Fibroblast of villous mesenchyme (primary cell): Measurements from ENCODE around the gene TMEM168. TPM values are rescaled to one million over a fixed set of nuclear protein-coding genes. Genes with fewer than 3 reads are reported as not detected.
"Not testable (repeated sequence)": the region's sequence is repeated elsewhere in the genome, so short reads cannot be mapped to it uniquely, and the experiment has no call there.

ENCODE experiments used
- DNase-seq: peaks from one replicate; pipeline ENCODE4 v3.0.0-alpha.2; 2010; ENCODE audit warnings: low read depth
- H3K4me3 ChIP-seq: 2 replicates; pipeline ENCODE4 v1.5.1; 2011; ENCODE audit warnings: low read depth, mild to moderate bottlenecking, low read length
- total RNA-seq: library from RNA; depleted of rRNA; stranded (reverse); fragments of >200 nt; gene quantifications from 2 replicates; pipeline ENCODE4 v1.2.3, GENCODE V29; 2012
- TF ChIP-seq, protein P1 (sequence below): IDR thresholded peaks from 2 replicates; pipeline ENCODE4 v1.5.1; 2012; ENCODE audit warnings: low read depth, mild to moderate bottlenecking, low read length; ENCODE audit not compliant: insufficient read depth

TMEM168 gene
- total RNA-seq, 1 donor: 21.2 TPM

DNA sequence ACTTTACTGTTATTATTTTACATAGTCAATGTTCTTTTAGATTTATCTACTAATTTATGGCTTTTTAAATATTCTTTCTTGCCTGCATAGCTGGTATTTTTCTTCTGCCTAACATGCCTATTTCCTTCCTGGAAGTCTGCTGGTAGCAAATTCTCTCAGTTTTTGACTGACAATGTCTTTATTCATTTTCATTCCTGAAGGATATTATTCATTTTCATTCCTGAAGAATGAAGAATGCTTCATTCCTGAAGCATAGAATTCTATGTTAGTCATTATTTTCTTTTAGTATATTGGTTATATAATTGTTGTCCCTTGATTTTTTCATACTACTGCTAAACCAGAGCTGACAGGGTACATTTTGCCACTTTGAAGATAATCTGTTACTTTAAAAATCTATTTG is 41.8 kb downstream of the TMEM168 start:
- H3K4me3 ChIP-seq: no peak overlapping the region
- DNase-seq: no peak
- TF ChIP-seq, protein P1, sequence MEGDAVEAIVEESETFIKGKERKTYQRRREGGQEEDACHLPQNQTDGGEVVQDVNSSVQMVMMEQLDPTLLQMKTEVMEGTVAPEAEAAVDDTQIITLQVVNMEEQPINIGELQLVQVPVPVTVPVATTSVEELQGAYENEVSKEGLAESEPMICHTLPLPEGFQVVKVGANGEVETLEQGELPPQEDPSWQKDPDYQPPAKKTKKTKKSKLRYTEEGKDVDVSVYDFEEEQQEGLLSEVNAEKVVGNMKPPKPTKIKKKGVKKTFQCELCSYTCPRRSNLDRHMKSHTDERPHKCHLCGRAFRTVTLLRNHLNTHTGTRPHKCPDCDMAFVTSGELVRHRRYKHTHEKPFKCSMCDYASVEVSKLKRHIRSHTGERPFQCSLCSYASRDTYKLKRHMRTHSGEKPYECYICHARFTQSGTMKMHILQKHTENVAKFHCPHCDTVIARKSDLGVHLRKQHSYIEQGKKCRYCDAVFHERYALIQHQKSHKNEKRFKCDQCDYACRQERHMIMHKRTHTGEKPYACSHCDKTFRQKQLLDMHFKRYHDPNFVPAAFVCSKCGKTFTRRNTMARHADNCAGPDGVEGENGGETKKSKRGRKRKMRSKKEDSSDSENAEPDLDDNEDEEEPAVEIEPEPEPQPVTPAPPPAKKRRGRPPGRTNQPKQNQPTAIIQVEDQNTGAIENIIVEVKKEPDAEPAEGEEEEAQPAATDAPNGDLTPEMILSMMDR: no peak

DNA sequence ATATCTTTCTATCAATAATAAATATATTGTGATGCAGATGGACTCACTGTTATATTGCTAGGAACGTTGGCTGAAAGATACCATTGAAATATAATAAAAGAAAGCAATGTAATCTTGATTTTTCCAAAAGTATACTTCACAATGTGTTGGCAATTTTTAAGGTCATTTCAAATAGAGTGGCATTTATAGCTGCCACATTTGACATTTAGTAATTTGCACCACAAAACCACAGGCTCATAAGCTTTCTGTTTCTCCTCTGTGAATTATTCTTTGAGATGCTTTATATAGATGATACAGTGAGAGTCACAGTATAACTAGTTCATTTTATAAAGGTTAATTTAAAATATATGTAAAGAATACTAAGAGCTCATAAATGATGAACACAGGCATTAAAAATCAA is 44.6 kb downstream of the TMEM168 start:
- DNase-seq: no peak

DNA sequence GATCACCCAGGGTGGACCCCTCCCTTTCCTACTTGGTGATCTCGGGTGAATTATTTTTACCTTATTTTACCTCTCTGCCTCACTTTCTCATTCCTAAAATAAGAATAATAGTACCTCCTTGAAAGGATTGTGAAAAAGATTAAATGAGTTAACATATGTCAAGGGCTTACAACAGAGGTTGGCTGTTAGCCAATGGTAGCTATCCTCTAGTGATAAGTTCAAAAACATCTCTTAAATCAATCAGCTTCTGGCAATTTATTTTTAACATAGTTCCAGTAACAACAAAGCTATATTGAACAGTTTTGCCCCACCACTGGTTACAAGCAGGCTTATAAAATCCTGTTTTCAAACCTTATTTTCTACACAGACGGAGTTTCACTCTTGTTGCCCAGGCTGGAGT is 45.4 kb downstream of the TMEM168 start:
- DNase-seq: no peak
- no peak overlapping the region for H3K4me3 ChIP-seq
- TF ChIP-seq, protein P1: no peak

More for the DNA sequence above, 44.6 kb downstream of the TMEM168 start:
- TF ChIP-seq, protein P1: no peak
- no peak overlapping the region for H3K4me3 ChIP-seq

DNA sequence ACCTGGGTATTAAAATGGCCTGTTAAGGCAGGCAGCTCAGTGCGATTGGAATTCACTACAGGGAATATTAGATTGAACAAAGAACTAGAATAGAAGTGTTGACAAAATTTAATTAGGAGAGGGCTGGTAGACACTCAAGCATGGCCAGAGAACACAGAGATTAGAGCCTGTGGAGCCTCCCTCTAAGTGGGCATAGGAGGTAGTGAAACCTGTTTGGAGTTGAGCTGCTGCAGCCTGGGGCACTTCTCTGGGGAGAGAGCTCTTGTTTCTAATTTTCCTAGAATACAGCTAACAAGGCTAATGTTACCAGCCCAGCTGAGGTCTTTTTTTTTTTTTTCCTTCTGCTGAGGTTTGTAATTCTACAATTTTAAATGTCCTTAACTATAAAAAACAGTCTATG is 46.4 kb downstream of the TMEM168 start:
- DNase-seq: no peak
- no peak overlapping the region for H3K4me3 ChIP-seq

DNA sequence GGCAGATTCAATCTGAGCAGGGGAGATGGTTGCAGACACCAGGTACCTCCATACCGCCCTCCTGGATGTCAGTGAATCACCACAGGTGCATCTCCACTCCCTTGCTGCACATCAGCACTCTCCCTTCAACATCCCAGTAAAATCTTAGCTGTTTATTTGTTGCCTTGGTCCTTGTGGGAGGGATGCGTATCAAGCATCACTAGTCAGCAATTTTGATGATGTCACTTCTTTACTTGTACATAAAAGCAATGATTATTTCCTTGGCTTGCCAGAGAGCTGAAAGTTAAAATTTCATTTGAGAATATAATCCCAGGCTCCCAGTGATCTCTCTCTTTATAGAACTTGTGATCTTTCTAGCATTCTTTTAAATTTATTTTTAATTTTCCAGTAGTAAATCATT is 49.5 kb downstream of the TMEM168 start:
- DNase-seq: no peak
- H3K4me3 ChIP-seq: no peak overlapping the region
- TF ChIP-seq, protein P1: no peak

More for the DNA sequence above, 46.4 kb downstream of the TMEM168 start:
- TF ChIP-seq, protein P1: no peak

DNA sequence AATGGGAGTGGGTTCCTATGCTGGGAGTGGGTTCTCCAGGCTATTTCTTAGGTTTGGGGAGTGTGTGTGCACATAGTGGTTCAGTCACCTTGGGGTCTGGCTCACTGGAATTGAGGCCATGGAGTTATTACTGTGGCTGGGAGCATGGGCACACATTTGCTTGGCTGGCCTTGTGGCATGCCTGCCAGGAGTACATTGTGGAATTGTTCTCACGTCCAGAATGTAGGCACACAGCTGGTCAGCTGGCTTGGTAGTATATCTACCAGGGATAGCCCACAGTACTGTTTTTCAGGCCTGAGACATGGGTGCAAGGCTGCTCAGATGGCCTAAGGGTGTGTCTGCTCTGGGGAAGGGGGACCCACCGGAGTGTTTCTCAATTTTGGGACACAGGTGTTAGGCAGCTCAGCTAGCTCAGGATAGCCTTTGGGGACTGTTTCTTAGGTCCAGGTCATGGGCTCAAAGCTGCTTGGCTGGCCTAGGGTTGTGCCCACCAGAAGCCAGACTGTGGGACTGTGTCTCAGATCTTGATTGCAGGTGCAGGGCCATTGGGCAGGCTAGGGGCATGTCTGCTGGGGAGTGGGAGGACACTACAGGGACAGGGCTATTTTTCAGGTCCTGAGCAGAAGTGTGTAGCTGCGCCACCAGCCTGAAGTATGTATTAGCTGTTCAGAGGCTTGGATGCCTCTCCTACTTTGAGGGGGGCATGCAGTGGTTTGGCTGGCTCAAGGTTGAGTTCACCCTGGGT is 50.6 kb downstream of the TMEM168 start:
- no peak for DNase-seq
- no peak overlapping the region for H3K4me3 ChIP-seq
- TF ChIP-seq, protein P1: no peak

DNA sequence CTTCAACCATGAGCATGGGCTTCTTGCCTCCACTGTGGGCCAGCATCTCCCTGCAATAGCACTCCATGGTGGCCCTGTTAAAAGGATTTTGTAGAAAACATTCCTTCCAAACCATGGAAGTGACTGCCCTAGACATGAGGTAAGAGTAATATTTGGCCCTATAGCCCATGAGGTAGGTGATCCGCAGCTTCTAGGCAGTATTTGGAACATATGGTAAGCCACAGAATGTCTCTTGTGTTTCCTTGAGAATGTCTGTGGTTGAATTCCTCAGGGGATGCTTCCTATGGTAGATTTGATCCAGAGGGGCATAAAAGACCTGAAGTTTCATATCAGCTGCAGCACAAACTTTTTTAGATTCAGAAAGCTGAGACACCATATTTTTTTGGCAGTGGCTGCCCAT is 54.9 kb downstream of the TMEM168 start:
- H3K4me3 ChIP-seq: no peak overlapping the region
- no peak for DNase-seq
- TF ChIP-seq, protein P1: no peak

DNA sequence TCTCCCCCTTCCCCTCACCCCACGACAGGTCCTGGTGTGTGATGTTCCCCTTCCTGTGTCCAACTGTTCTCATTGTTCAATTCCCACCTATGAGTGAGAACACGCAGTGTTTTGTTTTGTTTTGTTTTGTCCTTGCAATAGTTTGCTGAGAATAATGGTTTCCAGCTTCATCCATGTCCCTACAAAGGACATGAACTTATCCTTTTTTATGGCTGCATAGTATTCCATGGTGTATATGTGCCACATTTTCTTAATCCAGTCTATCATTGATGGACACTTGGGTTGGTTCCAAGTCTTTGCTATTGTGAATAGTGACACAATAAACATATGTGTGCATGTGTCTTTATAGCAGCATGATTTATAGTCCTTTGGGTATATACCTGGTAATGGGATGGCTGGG is 58.9 kb downstream of the TMEM168 start:
- H3K4me3 ChIP-seq, DNase-seq: not testable (repeated sequence)
